ENCODE measurements around the gene AHCYL2.
"Not testable (repeated sequence)": the region's sequence is repeated elsewhere in the genome, so short reads cannot be mapped to it uniquely, and the experiment has no call there.

AHCYL2 gene

GRCh38 chr7:129341212-129341611 is 116.4 kb downstream of the AHCYL2 start:
- no peak for DNase-seq (ENCODE audit: low read depth, low spot score)

GRCh38 chr7:129341816-129342806 is 117.3 kb downstream of the AHCYL2 start:
- H3K27ac ChIP-seq = no peak overlapping the region
- DNase-seq (ENCODE audit: low read depth, low spot score) = no peak

More at GRCh38 chr7:129341212-129341611, 116.4 kb downstream of the AHCYL2 start:
- H3K27ac ChIP-seq = no peak overlapping the region

- DNase-seq (ENCODE audit: low read depth, low spot score) = no peak
- H3K27ac ChIP-seq = no peak overlapping the region
Measured at GRCh38 chr7:129343099-129343700, 118.4 kb downstream of the AHCYL2 start.

GRCh38 chr7:129347330-129347729 is 122.5 kb downstream of the AHCYL2 start:
- H3K27ac ChIP-seq = no peak overlapping the region
- DNase-seq (ENCODE audit: low read depth, low spot score) = no peak

- H3K27ac ChIP-seq = no peak overlapping the region
Measured at GRCh38 chr7:129348023-129348740, 123.4 kb downstream of the AHCYL2 start.

GRCh38 chr7:129351320-129351719 is 126.5 kb downstream of the AHCYL2 start:
- no peak overlapping the region for H3K27ac ChIP-seq
- no peak for DNase-seq (ENCODE audit: low read depth, low spot score)

More at GRCh38 chr7:129348023-129348740, 123.4 kb downstream of the AHCYL2 start:
- DNase-seq (ENCODE audit: low read depth, low spot score) = no peak

- DNase-seq (ENCODE audit: low read depth, low spot score); H3K27ac ChIP-seq: not testable (repeated sequence)
Measured at GRCh38 chr7:129353104-129353503, 128.3 kb downstream of the AHCYL2 start.

- no peak overlapping the region for H3K27ac ChIP-seq
- DNase-seq (ENCODE audit: low read depth, low spot score) = no peak
Measured at GRCh38 chr7:129354428-129355157, 129.8 kb downstream of the AHCYL2 start.

GRCh38 chr7:129356176-129356575 is 131.3 kb downstream of the AHCYL2 start:
- no peak overlapping the region for H3K27ac ChIP-seq
- DNase-seq (ENCODE audit: low read depth, low spot score) = no peak

- no peak for DNase-seq (ENCODE audit: low read depth, low spot score)
- no peak overlapping the region for H3K27ac ChIP-seq
Measured at GRCh38 chr7:129359176-129359575, 134.3 kb downstream of the AHCYL2 start.

- H3K27ac ChIP-seq = no peak overlapping the region
- no peak for DNase-seq (ENCODE audit: low read depth, low spot score)
Measured at GRCh38 chr7:129359638-129360037, 134.8 kb downstream of the AHCYL2 start.

- H3K27ac ChIP-seq = no peak overlapping the region
- no peak for DNase-seq (ENCODE audit: low read depth, low spot score)
Measured at GRCh38 chr7:129361771-129362170, 136.9 kb downstream of the AHCYL2 start.

- no peak overlapping the region for H3K27ac ChIP-seq
- DNase-seq (ENCODE audit: low read depth, low spot score) = no peak
Measured at GRCh38 chr7:129362496-129362895, 137.7 kb downstream of the AHCYL2 start.

GRCh38 chr7:129367349-129367699 is 142.5 kb downstream of the AHCYL2 start:
- DNase-seq (ENCODE audit: low read depth, low spot score) = no peak
- H3K27ac ChIP-seq = peak overlapping the region; percentile 59

- DNase-seq (ENCODE audit: low read depth, low spot score) = peak; percentile 56
- H3K27ac ChIP-seq = peak overlapping the region; percentile 59
Measured at GRCh38 chr7:129367700-129368388, 143.0 kb downstream of the AHCYL2 start.

GRCh38 chr7:129368389-129368986 is 143.7 kb downstream of the AHCYL2 start:
- DNase-seq (ENCODE audit: low read depth, low spot score) = no peak

GRCh38 chr7:129369447-129369846 is 144.6 kb downstream of the AHCYL2 start:
- not testable (repeated sequence) for DNase-seq (ENCODE audit: low read depth, low spot score); H3K27ac ChIP-seq

More at GRCh38 chr7:129368389-129368986, 143.7 kb downstream of the AHCYL2 start:
- peak overlapping the region; percentile 59 for H3K27ac ChIP-seq

- DNase-seq (ENCODE audit: low read depth, low spot score) = no peak
- H3K27ac ChIP-seq = no peak overlapping the region
Measured at GRCh38 chr7:129370812-129371211, 146.0 kb downstream of the AHCYL2 start.

- no peak for DNase-seq (ENCODE audit: low read depth, low spot score)
- no peak overlapping the region for H3K27ac ChIP-seq
Measured at GRCh38 chr7:129371487-129371886, 146.7 kb downstream of the AHCYL2 start.
